Breast epithelium (tissue), 3 donors: ENCODE measurements around the gene CENPO.

ENCODE experiments used
- CTCF ChIP-seq, 3 donors: fragments of 450-650 bp; IDR thresholded peaks; one replicate each; pipeline ENCODE4 v1.5.1; 2016 to 2017; ENCODE audit warnings: antibody characterized with exemption in 3 of 3, mild to moderate bottlenecking in 3 of 3, moderate library complexity in 3 of 3
- POLR2AphosphoS5 ChIP-seq, 3 donors: sonication (generic); formaldehyde crosslinking; IDR thresholded peaks; one replicate each; pipeline ENCODE4 v1.6.1; 2017; ENCODE audit warnings: antibody characterized with exemption in 3 of 3

- no peak for TF ChIP-seq CTCF (IDR thresholded peaks at IDR 0.05)
- TF ChIP-seq POLR2AphosphoS5 (IDR thresholded peaks at IDR 0.05): no peak
Measured at GRCh38 chr2:24833821-24834732, 40.9 kb downstream of the CENPO start.
